Measurements from ENCODE around the gene GPX2. TPM values are rescaled to one million over a fixed set of nuclear protein-coding genes. Genes with fewer than 3 reads are reported as not detected.

The GPX2 gene
- total RNA-seq, 8 experiments from 2014 or later: 0.50 to 1.8 (median 0.92) TPM; not detected in 1

- Histone ChIP-seq H3K27ac (no peak overlapping the region), H3K4me1 (replicated peaks in 1 of 2) (peaks cover 0 to 6% of the 10 kb centered on the region in 2 donors), H3K4me3 (no peak overlapping the region)
- no peak for ATAC-seq (replicated peaks in 6 of 8)
- in situ Hi-C loops (cut with MboI; ENCODE audit: low pct_unique_long_range_greater_than_20kb in 2 of 9, low sequenced_read_pairs in 9 of 9, unreplicated experiment in 9 of 9): no loop called here
- 40 to 100% (median 86%) methylated on average over 1 to 4 of the region's 4 CpGs; no CpG with 5 or more reads in 1 of the 10 experiments for WGBS, 10 experiments
Observed at GRCh38 chr14:64944861-64945260, 2.3 kb upstream of the GPX2 start.

- H3K27ac ChIP-seq: no peak overlapping the region
- peak in 3 of 8 experiments; percentile 11 to 90 (median 82) for ATAC-seq (replicated peaks in 6 of 8)
- peaks cover 0 to 6% of the 10 kb centered on the region in 2 donors for H3K4me1 ChIP-seq (replicated peaks in 1 of 2)
- in situ Hi-C loops (cut with MboI; ENCODE audit: low pct_unique_long_range_greater_than_20kb in 2 of 9, low sequenced_read_pairs in 9 of 9, unreplicated experiment in 9 of 9): no loop called here
- H3K4me3 ChIP-seq: no peak overlapping the region
- WGBS, 10 experiments: 0 to 100% (median 67%) methylated on average over 1 to 2 of the region's 2 CpGs; no CpG with 5 or more reads in 3 of the 10 experiments
Observed at GRCh38 chr14:64944041-64944440, 1.5 kb upstream of the GPX2 start.

- peaks cover 0 to 6% of the 10 kb centered on the region in 2 donors for H3K4me1 ChIP-seq (replicated peaks in 1 of 2)
- H3K4me3 ChIP-seq: no peak overlapping the region
- H3K27ac ChIP-seq: no peak overlapping the region
- in situ Hi-C loops (cut with MboI; ENCODE audit: low pct_unique_long_range_greater_than_20kb in 2 of 9, low sequenced_read_pairs in 9 of 9, unreplicated experiment in 9 of 9): no loop called here
- no peak for ATAC-seq (replicated peaks in 6 of 8)
- WGBS, 10 experiments: 70 to 93% (median 82%) methylated on average over 2 to 4 of the region's 6 CpGs; no CpG with 5 or more reads in 5 of the 10 experiments
Observed at GRCh38 chr14:64943556-64943955, 1.0 kb upstream of the GPX2 start.

- H3K27ac ChIP-seq: no peak overlapping the region
- no peak overlapping the region for H3K4me3 ChIP-seq
- in situ Hi-C loops (cut with MboI; ENCODE audit: low pct_unique_long_range_greater_than_20kb in 2 of 9, low sequenced_read_pairs in 9 of 9, unreplicated experiment in 9 of 9): no loop called here
- WGBS, 10 experiments: 60 to 100% (median 93%) methylated on average over 1 to 3 of the region's 3 CpGs; no CpG with 5 or more reads in 2 of the 10 experiments
- ATAC-seq (replicated peaks in 6 of 8): no peak
- H3K4me1 ChIP-seq (replicated peaks in 1 of 2): peaks cover 0 to 6% of the 10 kb centered on the region in 2 donors
Observed at GRCh38 chr14:64940336-64940910, 2.1 kb downstream of the GPX2 start.

- Histone ChIP-seq H3K27ac (no peak overlapping the region), H3K4me1 (replicated peaks in 1 of 2) (peaks cover 0 to 6% of the 10 kb centered on the region in 2 donors), H3K4me3 (no peak overlapping the region)
- WGBS, 10 experiments: 0 to 93% (median 80%) methylated on average over 1 to 3 of the region's 3 CpGs; no CpG with 5 or more reads in 5 of the 10 experiments
- in situ Hi-C loops (cut with MboI; ENCODE audit: low pct_unique_long_range_greater_than_20kb in 2 of 9, low sequenced_read_pairs in 9 of 9, unreplicated experiment in 9 of 9): no loop called here
- ATAC-seq (replicated peaks in 6 of 8): no peak
Observed at GRCh38 chr14:64939817-64940190, 2.7 kb downstream of the GPX2 start.

- peaks cover 0 to 6% of the 10 kb centered on the region in 2 donors for H3K4me1 ChIP-seq (replicated peaks in 1 of 2)
- in situ Hi-C loops (cut with MboI; ENCODE audit: low pct_unique_long_range_greater_than_20kb in 2 of 9, low sequenced_read_pairs in 9 of 9, unreplicated experiment in 9 of 9): no loop called here
- ATAC-seq (replicated peaks in 6 of 8): no peak
- no peak overlapping the region for H3K27ac ChIP-seq
- H3K4me3 ChIP-seq: no peak overlapping the region
- WGBS, 10 experiments: 82 to 100% (median 97%) methylated on average over 1 to 8 of the region's 17 CpGs; no CpG with 5 or more reads in 1 of the 10 experiments
Observed at GRCh38 chr14:64938972-64939816, 3.4 kb downstream of the GPX2 start.

GRCh38 chr14:64937821-64938193 lies 4.7 kb downstream of the GPX2 start:
- peak in 4 of 8 experiments; percentile 18 to 63 (median 54) for ATAC-seq (replicated peaks in 6 of 8)
- in situ Hi-C loops (cut with MboI; ENCODE audit: low pct_unique_long_range_greater_than_20kb in 2 of 9, low sequenced_read_pairs in 9 of 9, unreplicated experiment in 9 of 9): no loop called here
- WGBS, 10 experiments: 33 to 100% (median 100%) methylated on average over 1 of the region's 1 CpG; no CpG with 5 or more reads in 4 of the 10 experiments
- Histone ChIP-seq H3K4me1 (replicated peaks in 1 of 2) (no peaks in the 10 kb centered on the region), H3K27ac (no peak overlapping the region), H3K4me3 (no peak overlapping the region)

- in situ Hi-C loops (cut with MboI; ENCODE audit: low pct_unique_long_range_greater_than_20kb in 2 of 9, low sequenced_read_pairs in 9 of 9, unreplicated experiment in 9 of 9): no loop called here
- no peak overlapping the region for H3K4me3 ChIP-seq
- peak in 2 of 8 experiments; percentile 46 to 94 for ATAC-seq (replicated peaks in 6 of 8)
- H3K27ac ChIP-seq: no peak overlapping the region
- 0 to 100% (median 100%) methylated on average over 1 of the region's 1 CpG; no CpG with 5 or more reads in 5 of the 10 experiments for WGBS, 10 experiments
- no peaks in the 10 kb centered on the region for H3K4me1 ChIP-seq (replicated peaks in 1 of 2)
Observed at GRCh38 chr14:64937171-64937820, 5.2 kb downstream of the GPX2 start.

GRCh38 chr14:64935508-64935907 lies 7.0 kb downstream of the GPX2 start:
- WGBS, 10 experiments: 80 to 100% (median 98%) methylated on average over 1 to 2 of the region's 2 CpGs; no CpG with 5 or more reads in 2 of the 10 experiments
- Histone ChIP-seq H3K4me3 (no peak overlapping the region), H3K4me1 (replicated peaks in 1 of 2) (no peaks in the 10 kb centered on the region), H3K27ac (no peak overlapping the region)
- no peak for ATAC-seq (replicated peaks in 6 of 8)
- in situ Hi-C loops (cut with MboI; ENCODE audit: low pct_unique_long_range_greater_than_20kb in 2 of 9, low sequenced_read_pairs in 9 of 9, unreplicated experiment in 9 of 9): no loop called here

- Histone ChIP-seq H3K4me3 (no peak overlapping the region), H3K4me1 (replicated peaks in 1 of 2) (no peaks in the 10 kb centered on the region), H3K27ac (no peak overlapping the region)
- WGBS, 10 experiments: 8 to 86% (median 67%) methylated on average over 1 of the region's 1 CpG; no CpG with 5 or more reads in 3 of the 10 experiments
- no peak for ATAC-seq (replicated peaks in 6 of 8)
- in situ Hi-C loops (cut with MboI; ENCODE audit: low pct_unique_long_range_greater_than_20kb in 2 of 9, low sequenced_read_pairs in 9 of 9, unreplicated experiment in 9 of 9): no loop called here
Observed at GRCh38 chr14:64934338-64934929, 8.1 kb downstream of the GPX2 start.

GRCh38 chr14:64932231-64932630 lies 10.3 kb downstream of the GPX2 start:
- ATAC-seq (replicated peaks in 6 of 8): no peak
- Histone ChIP-seq H3K4me3 (no peak overlapping the region), H3K4me1 (replicated peaks in 1 of 2) (no peaks in the 10 kb centered on the region), H3K27ac (no peak overlapping the region)
- in situ Hi-C loops (cut with MboI; ENCODE audit: low pct_unique_long_range_greater_than_20kb in 2 of 9, low sequenced_read_pairs in 9 of 9, unreplicated experiment in 9 of 9): no loop called here

- in situ Hi-C loops (cut with MboI; ENCODE audit: low pct_unique_long_range_greater_than_20kb in 2 of 9, low sequenced_read_pairs in 9 of 9, unreplicated experiment in 9 of 9): no loop called here
- Histone ChIP-seq H3K4me1 (replicated peaks in 1 of 2) (no peaks in the 10 kb centered on the region), H3K4me3 (no peak overlapping the region), H3K27ac (no peak overlapping the region)
- WGBS, 10 experiments: 80 to 100% (median 100%) methylated on average over 1 to 2 of the region's 2 CpGs; no CpG with 5 or more reads in 6 of the 10 experiments
- ATAC-seq (replicated peaks in 6 of 8): no peak
Observed at GRCh38 chr14:64931123-64931522, 11.4 kb downstream of the GPX2 start.

All from motor neuron (in vitro differentiated cells).